GM18907 (cell line): ENCODE results near the gene TCF3.

ENCODE experiments used
- ATAC-seq: cut with Tn5 transposase; IDR thresholded peaks from one replicate; pipeline ENCODE4 v1.9.1; 2021; ENCODE audit warnings: mild to moderate bottlenecking, moderate library complexity; ENCODE audit not compliant: unreplicated experiment

Gene TCF3

GRCh38 chr19:1631557-1632100 lies 20.8 kb downstream of the TCF3 start:
- no peak for ATAC-seq

DNA sequence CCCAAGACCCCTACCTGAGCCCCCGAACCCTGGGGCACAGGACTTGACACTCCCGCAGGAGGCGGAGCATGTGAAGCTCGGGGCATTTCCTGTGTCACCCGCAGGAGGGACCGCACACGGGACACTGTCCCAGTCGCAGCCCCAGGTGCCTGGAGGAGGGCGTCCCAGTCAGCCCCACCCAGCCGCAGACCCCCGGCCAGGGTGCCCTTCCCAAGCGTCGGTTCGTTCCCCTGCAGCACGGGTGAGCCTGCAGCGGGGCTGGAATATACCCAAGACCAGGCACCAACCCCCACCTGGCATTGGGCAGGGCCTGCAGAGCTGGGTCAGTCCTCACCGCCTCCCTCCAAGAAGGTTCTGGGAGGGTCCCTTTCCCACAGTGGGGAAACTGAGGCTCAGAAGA lies 21.6 kb downstream of the TCF3 start:
- no peak for ATAC-seq

DNA sequence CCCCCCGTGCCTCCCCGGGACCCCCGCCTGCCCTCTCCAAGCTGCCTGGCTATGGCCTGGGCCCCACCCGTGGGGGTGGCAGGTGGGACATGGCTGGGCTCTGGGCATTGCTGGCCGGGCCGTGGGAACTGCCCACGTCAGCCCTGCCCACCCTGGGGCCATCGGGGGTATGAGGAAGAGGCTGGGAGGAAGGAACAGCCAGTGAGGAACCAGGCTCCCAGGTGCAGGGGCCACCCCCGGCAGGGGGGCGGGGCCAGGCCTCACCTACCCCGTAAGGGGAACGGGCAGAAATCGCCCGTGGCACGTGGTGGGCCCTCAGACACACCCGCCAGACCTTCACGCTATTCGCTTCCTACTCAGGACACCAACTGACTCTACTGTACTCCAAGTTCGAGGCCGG lies 22.4 kb downstream of the TCF3 start:
- no peak for ATAC-seq

- no peak for ATAC-seq
These were observed 23.1 kb downstream of the TCF3 start for GRCh38 chr19:1629256-1629808.

- ATAC-seq, result no peak
These were observed 25.2 kb downstream of the TCF3 start for GRCh38 chr19:1627194-1627593.

DNA sequence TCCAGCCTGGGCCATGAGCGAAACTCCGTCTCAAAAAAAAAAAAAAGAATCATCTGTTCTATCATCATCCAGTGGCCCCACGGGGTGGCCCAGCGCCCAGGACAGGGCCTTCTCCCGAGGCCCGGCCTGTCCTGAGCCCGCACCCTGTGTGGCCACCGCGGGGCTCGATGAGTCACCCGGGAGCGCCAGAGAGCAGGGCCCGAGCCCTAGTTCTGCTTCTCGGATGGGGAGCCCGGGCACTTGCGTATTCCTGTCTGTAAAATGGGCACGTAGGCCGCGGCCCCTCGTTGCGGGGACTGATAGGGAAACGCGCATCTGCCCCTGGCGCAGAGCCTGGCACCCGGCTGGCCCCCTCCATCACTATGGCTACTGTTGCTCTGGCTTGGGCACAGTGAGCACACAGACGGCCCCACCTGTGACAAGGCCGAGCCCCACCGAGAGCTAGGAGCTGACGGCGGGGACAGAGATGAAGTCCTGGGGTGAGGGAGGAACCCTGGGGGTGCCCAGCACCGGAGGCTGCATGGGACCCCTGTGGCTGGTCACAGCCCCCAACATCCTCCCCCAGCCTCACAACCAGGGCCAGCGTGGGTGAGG lies 25.9 kb downstream of the TCF3 start:
- ATAC-seq, result no peak

DNA sequence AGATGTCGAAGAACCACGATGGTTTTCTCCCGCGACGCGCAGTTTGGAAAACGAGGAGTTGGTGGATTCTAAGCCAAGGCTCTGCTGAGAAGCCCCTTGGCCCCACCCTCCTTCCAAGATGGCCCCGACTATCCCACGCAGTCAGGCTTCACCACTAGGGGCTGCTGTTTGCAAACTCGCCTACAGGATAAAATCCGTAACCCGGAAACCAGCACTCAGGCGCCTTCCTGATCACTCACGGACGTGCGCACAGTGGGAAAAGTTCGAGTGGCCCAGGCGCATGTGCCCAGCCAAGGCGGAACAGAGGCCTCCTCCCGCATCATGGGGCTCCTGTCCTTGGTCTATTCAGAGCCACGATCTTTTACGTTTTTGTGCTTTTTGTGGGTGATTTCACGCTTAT lies 28.0 kb downstream of the TCF3 start:
- ATAC-seq, result no peak

- ATAC-seq, result no peak
These were observed 29.9 kb downstream of the TCF3 start for GRCh38 chr19:1622541-1622940.

DNA sequence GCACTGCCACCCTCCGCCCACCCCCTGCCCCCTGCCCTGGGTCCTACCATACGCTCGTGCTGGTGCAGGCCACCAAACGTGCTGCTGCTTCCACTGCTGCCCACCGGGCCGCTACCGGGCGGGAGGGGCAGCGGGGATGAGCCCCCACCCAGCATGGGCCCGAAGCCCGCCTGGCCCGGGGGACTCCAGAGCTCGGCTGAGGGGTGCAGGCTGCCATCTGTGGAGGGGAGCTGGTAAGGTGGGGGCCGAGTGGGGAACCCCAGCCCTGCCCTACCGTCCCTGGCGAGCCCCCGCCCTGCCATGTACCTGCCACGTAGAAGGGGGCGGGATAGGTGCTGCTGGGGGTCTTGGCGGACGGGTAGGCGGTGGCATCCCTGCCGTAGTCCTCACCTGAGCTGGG lies 30.4 kb downstream of the TCF3 start:
- no peak for ATAC-seq

DNA sequence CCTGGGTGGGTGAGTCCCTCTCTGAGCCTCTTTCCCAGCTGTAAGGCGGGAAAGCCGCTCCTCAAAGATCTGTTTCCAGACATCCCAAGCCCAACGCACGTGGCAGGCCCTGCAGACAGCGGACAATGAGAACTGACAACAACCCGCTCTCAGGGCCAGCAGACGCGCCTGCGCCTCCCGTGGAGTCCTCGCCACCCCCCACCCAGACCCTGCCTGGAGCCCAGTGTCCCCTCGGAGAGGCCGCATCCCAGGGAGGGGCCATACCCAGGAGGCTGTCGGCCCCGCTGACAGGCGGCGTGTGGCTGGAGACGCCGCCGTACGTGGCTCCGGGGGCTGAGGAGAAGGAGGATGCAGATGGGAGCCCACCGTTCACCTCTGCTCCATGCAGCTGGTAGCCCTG lies 30.8 kb downstream of the TCF3 start:
- no peak for ATAC-seq

DNA sequence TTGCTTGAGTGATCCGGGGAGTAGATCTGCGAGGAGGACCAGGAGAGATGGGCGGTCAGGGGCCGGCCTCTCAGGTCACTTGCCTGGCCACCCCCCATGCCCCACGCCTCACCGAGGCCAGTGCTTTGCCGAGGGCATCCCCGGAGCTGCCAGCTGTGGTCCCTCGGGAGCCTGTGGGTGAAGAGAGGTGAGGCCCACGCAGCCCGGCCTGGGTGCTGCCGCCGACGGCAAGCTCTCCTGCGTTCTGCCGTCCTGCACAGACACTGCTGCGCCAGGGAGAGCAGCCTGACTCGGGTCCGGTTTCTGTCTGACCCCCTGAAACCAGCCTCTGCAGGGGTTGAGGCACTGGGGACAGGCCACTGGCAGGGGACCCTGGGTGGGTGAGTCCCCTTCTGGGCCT lies 31.4 kb downstream of the TCF3 start:
- ATAC-seq, result no peak

DNA sequence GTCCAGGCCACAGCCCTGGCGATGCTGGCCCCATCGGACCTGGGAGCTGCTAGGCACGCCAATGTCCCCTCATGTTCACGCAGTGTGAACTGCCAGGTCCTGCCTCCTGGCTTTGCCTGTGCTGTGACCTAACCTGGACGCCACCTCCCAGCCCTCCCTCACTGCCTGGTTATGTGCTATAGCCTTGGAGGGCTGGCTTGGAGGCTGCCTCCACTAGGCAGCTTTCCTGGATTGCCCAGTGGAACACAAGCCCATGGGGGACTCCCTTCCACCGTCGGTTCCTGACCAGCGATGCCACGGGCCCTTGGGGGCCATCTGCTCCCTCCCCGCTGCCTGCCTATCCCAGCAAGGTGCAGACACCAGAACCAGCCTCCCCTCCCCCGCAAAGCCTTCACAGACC lies 31.9 kb downstream of the TCF3 start:
- no peak for ATAC-seq

- ATAC-seq, result no peak
These were observed 32.7 kb downstream of the TCF3 start for GRCh38 chr19:1619703-1620102.

DNA sequence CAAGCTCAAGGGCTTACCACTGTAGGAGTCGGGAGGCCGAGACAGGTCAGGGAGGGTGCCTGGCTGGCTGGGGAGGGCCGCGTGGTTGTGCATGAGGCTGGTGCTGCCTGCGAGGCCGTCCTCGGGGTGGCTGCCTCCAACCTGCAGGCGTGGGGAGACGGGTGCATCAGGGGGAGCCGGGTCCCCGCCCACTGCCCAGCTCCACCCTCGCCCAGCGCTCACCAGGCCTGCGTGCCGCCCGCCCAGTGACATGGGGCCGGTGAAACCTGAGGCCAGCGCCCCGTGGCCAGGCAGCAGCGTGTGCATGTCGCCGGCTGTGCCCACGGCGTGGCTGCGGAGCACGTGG lies 33.3 kb downstream of the TCF3 start:
- ATAC-seq, result no peak

DNA sequence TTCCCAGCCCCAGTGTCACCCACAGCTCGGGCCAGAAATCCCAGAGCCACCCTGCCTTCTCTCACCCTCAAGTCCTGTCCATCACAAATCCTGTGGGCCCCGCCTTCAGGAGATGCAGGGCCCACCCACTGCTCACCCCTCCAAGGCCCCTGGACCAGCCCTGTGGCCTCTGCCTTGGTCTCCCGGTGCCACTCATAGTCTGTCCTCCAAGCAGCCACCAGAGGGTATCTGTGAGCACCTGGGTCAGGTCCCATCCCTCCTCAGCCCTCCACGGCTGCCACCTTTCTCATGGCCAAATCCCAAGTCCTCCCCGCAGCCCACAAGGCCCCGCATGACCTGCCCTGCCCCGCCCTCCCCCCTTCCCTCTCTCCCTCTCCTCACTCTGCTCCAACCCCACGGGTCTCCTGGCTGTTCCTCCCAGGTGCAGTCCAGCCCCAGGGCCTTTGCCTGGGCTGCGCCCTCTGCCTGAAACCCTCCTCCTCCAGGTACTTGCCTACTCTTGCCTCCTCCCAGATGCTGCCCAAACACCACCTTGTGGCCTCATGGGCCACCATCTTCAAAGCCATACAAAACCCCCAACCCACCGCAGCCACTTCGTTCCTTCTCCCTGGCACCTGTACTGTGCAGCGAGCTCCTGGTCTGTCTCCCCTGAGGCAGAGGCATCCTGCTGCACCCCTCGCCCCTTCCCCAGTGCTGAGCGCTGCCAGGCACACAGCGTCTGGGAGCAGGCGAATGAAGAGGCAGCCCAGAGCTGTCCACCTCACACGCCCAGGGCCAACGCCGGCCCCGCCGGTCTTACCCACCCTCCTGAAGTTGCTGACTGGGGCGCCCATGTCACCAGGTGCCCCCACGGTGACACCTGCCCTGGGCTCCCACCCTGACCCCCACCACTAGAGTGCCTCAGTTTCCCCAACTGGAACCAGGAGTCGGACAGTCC lies 34.0 kb downstream of the TCF3 start:
- no peak for ATAC-seq

DNA sequence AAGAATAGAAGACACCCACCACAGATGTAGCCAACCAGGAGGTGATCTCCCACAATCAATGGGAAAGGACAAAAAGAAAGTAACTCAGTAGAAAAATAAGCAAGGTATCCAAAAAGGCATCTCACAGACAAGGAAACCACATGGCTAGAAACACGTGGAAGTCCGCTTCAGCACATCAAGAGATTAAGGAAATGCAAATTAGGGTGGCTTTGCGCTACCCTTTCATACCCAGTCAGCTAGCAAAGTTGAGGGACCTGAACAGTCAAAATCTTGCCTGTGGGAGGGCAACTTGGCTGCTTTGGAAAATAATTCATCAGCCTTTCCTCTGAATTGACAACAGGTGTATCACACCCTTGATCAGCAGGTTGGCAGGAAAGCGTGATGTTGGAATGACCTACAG lies 35.5 kb downstream of the TCF3 start:
- ATAC-seq, result no peak

DNA sequence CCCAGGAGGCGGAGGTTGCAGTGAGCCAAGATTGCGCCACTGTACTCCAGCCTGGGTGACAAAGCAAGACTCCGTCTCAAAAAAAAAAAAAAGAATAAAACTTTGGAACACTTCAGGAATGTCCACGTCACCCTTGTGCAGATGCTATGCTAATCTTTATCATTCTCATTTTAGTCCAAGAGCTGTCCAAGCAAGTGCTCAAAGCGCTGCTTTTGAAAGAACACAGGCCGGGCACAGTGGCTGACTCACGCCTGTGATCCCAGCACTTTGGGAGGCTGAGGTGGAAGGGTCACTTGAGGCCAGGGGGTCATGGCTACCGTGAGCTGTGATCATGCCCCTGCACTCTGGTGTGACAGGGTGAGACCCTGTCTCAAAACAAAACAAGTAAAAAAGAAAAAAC lies 36.0 kb downstream of the TCF3 start:
- ATAC-seq, result no peak

GRCh38 chr19:1615156-1615765 lies 37.2 kb downstream of the TCF3 start:
- ATAC-seq, result no peak

DNA sequence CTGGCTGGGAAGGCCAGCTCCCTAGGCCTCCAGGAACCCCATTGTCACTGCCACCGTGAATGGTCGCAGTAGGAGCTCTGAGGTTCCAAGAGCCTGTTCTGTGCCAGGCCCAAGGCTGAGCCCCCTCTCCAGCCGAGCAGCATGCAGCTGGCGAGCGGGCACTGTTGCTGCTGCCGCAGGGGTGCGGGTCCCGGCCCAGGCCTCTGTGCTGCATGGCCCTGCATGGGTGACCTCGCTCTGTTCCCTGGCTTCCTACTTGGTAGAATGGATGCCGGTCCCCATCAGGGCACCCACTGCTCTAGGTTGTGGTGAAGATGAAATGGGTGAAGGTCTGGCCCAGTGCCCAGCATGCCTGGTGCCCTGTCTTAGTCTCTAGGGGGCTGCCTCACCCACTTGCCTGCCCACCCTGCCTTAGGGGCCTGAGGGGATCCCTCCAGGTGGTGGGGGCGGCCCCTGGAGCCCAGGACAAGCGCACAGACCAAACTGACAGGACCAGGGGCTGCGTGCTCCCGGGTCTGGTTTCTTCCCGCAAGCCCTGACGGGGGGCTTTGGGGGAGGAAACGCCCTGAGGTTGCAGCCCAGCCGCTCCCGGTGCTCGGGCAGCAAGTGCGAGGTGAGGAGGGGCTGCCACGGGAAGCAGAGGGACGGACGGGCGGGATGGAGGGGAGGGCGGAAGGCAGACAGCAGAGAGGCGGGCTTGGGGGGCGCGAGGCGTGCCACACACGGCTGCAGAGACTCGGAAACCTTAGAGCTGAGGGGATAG lies 38.4 kb downstream of the TCF3 start:
- no peak for ATAC-seq

GRCh38 chr19:1613146-1613545 lies 39.3 kb downstream of the TCF3 start:
- ATAC-seq, result no peak
